ENCODE results near the gene UNC93A.

The UNC93A gene

GRCh38 chr6:167336844-167337630 lies 45.9 kb downstream of the UNC93A start:
- no peak for DNase-seq (ENCODE audit: low read depth)
- TF ChIP-seq CTCF (conservative IDR thresholded peaks at IDR 0.05; ENCODE audit: control insufficient read depth, insufficient read depth, low read depth, low read length) = no peak

GRCh38 chr6:167337675-167338449 lies 46.7 kb downstream of the UNC93A start:
- TF ChIP-seq CTCF (conservative IDR thresholded peaks at IDR 0.05; ENCODE audit: control insufficient read depth, insufficient read depth, low read depth, low read length) = no peak
- DNase-seq (ENCODE audit: low read depth) = no peak
- no peak overlapping the region for H3K4me3 ChIP-seq (ENCODE audit: control insufficient read depth, low read depth, low read length)

More at GRCh38 chr6:167336844-167337630, 45.9 kb downstream of the UNC93A start:
- no peak overlapping the region for H3K4me3 ChIP-seq (ENCODE audit: control insufficient read depth, low read depth, low read length)

GRCh38 chr6:167338541-167339117 lies 47.5 kb downstream of the UNC93A start:
- no peak overlapping the region for H3K4me3 ChIP-seq (ENCODE audit: control insufficient read depth, low read depth, low read length)
- TF ChIP-seq CTCF (conservative IDR thresholded peaks at IDR 0.05; ENCODE audit: control insufficient read depth, insufficient read depth, low read depth, low read length) = no peak
- DNase-seq (ENCODE audit: low read depth) = no peak

- no peak for DNase-seq (ENCODE audit: low read depth)
- no peak for TF ChIP-seq CTCF (conservative IDR thresholded peaks at IDR 0.05; ENCODE audit: control insufficient read depth, insufficient read depth, low read depth, low read length)
- H3K4me3 ChIP-seq (ENCODE audit: control insufficient read depth, low read depth, low read length) = no peak overlapping the region
These were observed 50.0 kb downstream of the UNC93A start for GRCh38 chr6:167341038-167341583.

GRCh38 chr6:167341665-167342655 lies 50.8 kb downstream of the UNC93A start:
- DNase-seq (ENCODE audit: low read depth) = no peak
- TF ChIP-seq CTCF (conservative IDR thresholded peaks at IDR 0.05; ENCODE audit: control insufficient read depth, insufficient read depth, low read depth, low read length) = no peak
- H3K4me3 ChIP-seq (ENCODE audit: control insufficient read depth, low read depth, low read length) = no peak overlapping the region

Data from fibroblast of mammary gland (primary cell).